OCI-LY7 (cell line): ENCODE results near the gene KLK10. TPM values are rescaled to one million over a fixed set of nuclear protein-coding genes. Genes with fewer than 3 reads are reported as not detected.

Experiments
- BruUV-seq: library from RNA; stranded (reverse); fragments of 400-500 nt; replicated peaks from 2 replicates; lab custom pipeline; 2021; lab: Mats Ljungman, UMichigan
- CTCF ChIA-PET: fragments of 300-600 bp; sonication (Branson Sonifier 250); formaldehyde crosslinking; loops from one replicate; lab custom pipeline; 2022; ENCODE audit warnings: antibody characterized with exemption; ENCODE audit not compliant: unreplicated experiment; lab: Charles Lee
- POLR2A ChIA-PET: fragments of 300-600 bp; sonication (Branson Sonifier 250); formaldehyde crosslinking; loops from one replicate; lab custom pipeline; 2022; ENCODE audit warnings: antibody characterized with exemption; lab: Charles Lee
- DNase-seq: peaks from one replicate; pipeline ENCODE4 v3.0.0-alpha.2; 2015; ENCODE audit warnings: low spot score
- H2AFZ ChIP-seq: fragments of 200-600 bp; sonication (generic), shearing (Covaris generic); 2 replicates; pipeline ENCODE4 v1.6.1; 2014; ENCODE audit warnings: mild to moderate bottlenecking, antibody characterized with exemption, low read length, moderate library complexity
- H3K27ac ChIP-seq: fragments of 200-600 bp; sonication (generic); 2 replicates; pipeline ENCODE4 v1.5.1; 2014; ENCODE audit warnings: mixed run types, low read depth, mild to moderate bottlenecking, moderate library complexity, low read length, inconsistent platforms; ENCODE audit not compliant: poor library complexity, severe bottlenecking
- H3K36me3 ChIP-seq: fragments of 200-600 bp; sonication (generic); 2 replicates; pipeline ENCODE4 v1.6.1; 2014; ENCODE audit warnings: mild to moderate bottlenecking, antibody characterized with exemption, low read length, moderate library complexity, mixed read lengths; ENCODE audit not compliant: insufficient read depth
- H3K4me1 ChIP-seq: fragments of 200-600 bp; sonication (generic); 2 replicates; pipeline ENCODE4 v1.5.1; 2014; ENCODE audit warnings: mild to moderate bottlenecking, low read length; ENCODE audit not compliant: insufficient read depth, poor library complexity, severe bottlenecking
- H3K4me2 ChIP-seq: fragments of 200-600 bp; sonication (generic); 2 replicates; pipeline ENCODE4 v1.6.1; 2014; ENCODE audit warnings: mild to moderate bottlenecking, low read length
- H3K4me3 ChIP-seq: fragments of 200-600 bp; sonication (generic); 2 replicates; pipeline ENCODE4 v1.5.1; 2014; ENCODE audit warnings: mild to moderate bottlenecking, low read depth, low read length; ENCODE audit not compliant: poor library complexity, severe bottlenecking
- H3K79me2 ChIP-seq: fragments of 200-600 bp; sonication (generic); 2 replicates; pipeline ENCODE4 v1.6.1; 2016; ENCODE audit warnings: low read depth, mild to moderate bottlenecking, low read length, moderate library complexity, mixed read lengths; ENCODE audit not compliant: insufficient read depth
- H3K9me2 ChIP-seq: fragments of 200-600 bp; sonication (generic); 2 replicates; pipeline ENCODE4 v1.6.1; 2016; ENCODE audit warnings: mild to moderate bottlenecking, low read length, mixed read lengths; ENCODE audit not compliant: insufficient read depth
- H3K9me3 ChIP-seq: fragments of 200-600 bp; sonication (generic); 2 replicates; pipeline ENCODE4 v1.6.1; 2014; ENCODE audit warnings: mild to moderate bottlenecking, mixed run types, low read length, mixed read lengths
- H4K20me1 ChIP-seq: fragments of 200-600 bp; sonication (generic); 2 replicates; pipeline ENCODE4 v1.6.1; 2014; ENCODE audit warnings: mild to moderate bottlenecking, antibody characterized with exemption, low read length, moderate library complexity, mixed read lengths; ENCODE audit not compliant: insufficient read depth
- CTCF ChIP-seq: fragments of 200-600 bp; sonication (generic); conservative IDR thresholded peaks from 2 replicates; pipeline ENCODE4 v1.5.1; 2014; ENCODE audit warnings: mild to moderate bottlenecking, antibody characterized with exemption, low read length, moderate library complexity, mixed read lengths
- EZH2phosphoT487 ChIP-seq: fragments of 200-600 bp; sonication (generic); IDR thresholded peaks from 2 replicates; pipeline ENCODE4 v1.6.1; 2018; ENCODE audit warnings: low read depth, borderline replicate concordance, mild to moderate bottlenecking, mixed run types, antibody characterized with exemption, low read length, moderate library complexity, mixed read lengths
- intact Hi-C: fragments of 100-400 bp; cut with micrococcal nuclease; formaldehyde crosslinking; loops from one replicate; pipeline ENCODE4 v1.10.0; 2022; ENCODE audit not compliant: unreplicated experiment
- total RNA-seq, 2 experiments: library from RNA; depleted of rRNA in 1 of 2; stranded (reverse); fragments of >200 nt in 1 of 2; shearing (Covaris generic) in 1 of 2; gene quantifications; 2 replicates each; pipeline ENCODE4 v1.2.3, GENCODE V29; 2014 to 2022

The KLK10 gene
- total RNA-seq, 2 experiments from 2014 or later: not detected

- BruUV-seq: no TSS peak
- TF ChIP-seq CTCF (no peak), EZH2phosphoT487 (no peak)
- H3K9me2 ChIP-seq: no peaks in the 10 kb centered on the region
- no peak overlapping the region for H3K4me2 ChIP-seq
- CTCF ChIA-PET: no interaction called here
- H3K27ac ChIP-seq: no peak overlapping the region
- H3K36me3 ChIP-seq: no peaks in the 10 kb centered on the region
- H4K20me1 ChIP-seq: no peaks in the 10 kb centered on the region
- no peak overlapping the region for H2AFZ ChIP-seq
- POLR2A ChIA-PET: no interaction called here
- DNase-seq: peak; percentile 25
- H3K79me2 ChIP-seq: no peaks in the 10 kb centered on the region
- no peaks in the 10 kb centered on the region for H3K9me3 ChIP-seq
- intact Hi-C loops: no loop called here
- no peaks in the 10 kb centered on the region for H3K4me1 ChIP-seq
- H3K4me3 ChIP-seq: no peak overlapping the region
Measured at GRCh38 chr19:51002542-51003311, 16.8 kb downstream of the KLK10 start.

DNA sequence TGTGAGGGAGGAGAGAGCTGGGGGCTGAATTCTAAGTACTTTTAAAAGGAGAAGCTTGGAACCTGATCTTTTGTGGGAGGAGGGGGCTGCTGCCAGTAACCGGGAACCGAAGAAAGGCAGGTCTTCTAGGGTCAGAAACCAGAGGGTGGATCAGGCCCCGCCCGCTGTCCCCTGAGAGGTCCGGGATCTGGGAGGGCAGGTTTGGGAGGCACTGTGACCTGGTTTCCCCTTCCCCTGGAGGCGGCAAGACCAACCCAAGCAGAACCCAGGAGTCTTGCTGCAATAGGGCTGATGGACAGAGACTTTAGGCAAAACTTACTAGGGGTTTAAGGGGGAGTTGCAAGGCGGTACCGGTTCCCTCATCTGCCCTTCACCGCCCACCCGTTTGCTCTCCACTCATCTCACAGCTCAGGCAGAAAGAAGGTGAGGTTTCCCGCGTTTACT, 17.4 kb downstream of the KLK10 start:
- H3K4me3 ChIP-seq: no peak overlapping the region
- ChIA-PET CTCF (no interaction called here), POLR2A (no interaction called here)
- DNase-seq: no peak
- intact Hi-C loops: no loop called here
- H4K20me1 ChIP-seq: no peaks in the 10 kb centered on the region
- no peak for TF ChIP-seq EZH2phosphoT487
- TF ChIP-seq CTCF: no peak
- H3K36me3 ChIP-seq: no peaks in the 10 kb centered on the region
- no peaks in the 10 kb centered on the region for H3K79me2 ChIP-seq
- no TSS peak for BruUV-seq
- no peaks in the 10 kb centered on the region for H3K4me1 ChIP-seq
- H3K27ac ChIP-seq: no peak overlapping the region
- no peak overlapping the region for H2AFZ ChIP-seq
- no peaks in the 10 kb centered on the region for H3K9me3 ChIP-seq
- H3K4me2 ChIP-seq: no peak overlapping the region
- no peaks in the 10 kb centered on the region for H3K9me2 ChIP-seq

DNA sequence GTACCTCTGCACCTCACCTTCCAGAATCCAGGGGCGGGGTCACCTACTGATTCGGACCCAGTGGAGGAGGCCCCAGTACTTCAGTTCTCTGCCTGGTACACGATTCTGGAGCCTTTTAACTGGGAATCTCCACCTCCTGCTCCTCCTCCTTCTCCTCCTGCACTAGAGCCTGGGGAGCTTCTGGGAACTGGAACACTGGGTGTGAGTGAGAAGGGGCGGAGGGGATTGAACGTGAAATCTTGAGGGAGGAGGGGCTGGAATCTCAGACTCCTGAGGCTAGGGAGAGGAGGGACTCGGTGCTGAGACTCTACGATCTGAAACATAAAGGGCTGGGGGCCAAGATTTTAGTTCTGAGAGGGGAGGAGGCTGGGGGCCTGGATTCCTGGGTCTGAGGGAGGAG, 18.0 kb downstream of the KLK10 start, which contains the start of gene KLK8:
Gene KLK8, minus strand, starts transcription at position 90 of the 400 bp plus-strand sequence. CDS start 437 bp downstream, outside the sequence.
- ChIA-PET CTCF (no interaction called here), POLR2A (no interaction called here)
- TF ChIP-seq EZH2phosphoT487 (no peak), CTCF (no peak)
- no peak within 1 kb of the TSS for H3K4me2 ChIP-seq
- H3K9me3 ChIP-seq: no peaks in the 10 kb centered on the region
- no peaks in the 10 kb centered on the region for H3K36me3 ChIP-seq
- no peak for DNase-seq
- H3K27ac ChIP-seq: no peak within 1 kb of the TSS
- H4K20me1 ChIP-seq: no peaks in the 10 kb centered on the region
- no peaks in the 10 kb centered on the region for H3K79me2 ChIP-seq
- BruUV-seq: no TSS peak
- intact Hi-C loops: no loop called here
- no peaks in the 10 kb centered on the region for H3K9me2 ChIP-seq
- H3K4me3 ChIP-seq: no peak within 1 kb of the TSS
- no peak within 1 kb of the TSS for H2AFZ ChIP-seq
- H3K4me1 ChIP-seq: no peaks in the 10 kb centered on the region
